Measurements from ENCODE around the gene C6orf89.

- TF ChIP-seq CTCF (IDR thresholded peaks at IDR 0.05; ENCODE audit: low read length) (no peak), EZH2 (IDR thresholded peaks at IDR 0.05; ENCODE audit: borderline replicate concordance, low read length) (no peak)
These were observed 28.4 kb upstream of the C6orf89 start for GRCh38 chr6:36857325-36857724.

All from OCI-LY1 (cell line).